Fibroblast of skin of back (primary cell): ENCODE data around the gene TTC5. TPM values are rescaled to one million over a fixed set of nuclear protein-coding genes. Genes with fewer than 3 reads are reported as not detected.
"Not testable (repeated sequence)": the region's sequence is repeated elsewhere in the genome, so short reads cannot be mapped to it uniquely, and the experiment has no call there.

ENCODE experiments used
- DNase-seq: peaks from one replicate; pipeline ENCODE4 v3.0.0-alpha.2; 2013
- polyA plus RNA-seq, 2 experiments: library from polyadenylated mRNA; unstranded; fragments of 120-200 nt; gene quantifications; one replicate each; pipeline ENCODE4 v1.2.1, GENCODE V29; 2013; ENCODE audit not compliant: insufficient read length in 2 of 2

TTC5 gene
- polyA plus RNA-seq (2013, experiment 1 of 2; ENCODE audit: insufficient read length): 10.6 TPM
- polyA plus RNA-seq (2013, experiment 2 of 2; ENCODE audit: insufficient read length): 10.4 TPM

GRCh38 chr14:20305265-20306078 lies at the start of gene TTC5:
TTC5 (minus strand) TSS chr14:20305951; CDS start chr14:20305937, 14 bp downstream.
- DNase-seq: peak; percentile 85

- peak; percentile 5 for DNase-seq
These were observed 45.1 kb upstream of the TTC5 start for GRCh38 chr14:20350860-20351259.

GRCh38 chr14:20350282-20350681 lies 44.5 kb upstream of the TTC5 start:
- no peak for DNase-seq

- DNase-seq: no peak
These were observed 42.0 kb upstream of the TTC5 start for GRCh38 chr14:20347747-20348146.

- no peak for DNase-seq
These were observed 41.0 kb upstream of the TTC5 start for GRCh38 chr14:20346713-20347112.

- no peak for DNase-seq
These were observed 39.6 kb upstream of the TTC5 start for GRCh38 chr14:20345366-20345765.

- peak; percentile 17 for DNase-seq
These were observed 38.1 kb upstream of the TTC5 start for GRCh38 chr14:20343862-20344220.

- peak; percentile 100 for DNase-seq
These were observed 37.5 kb upstream of the TTC5 start, which contains the start of gene PARP2 for GRCh38 chr14:20343092-20343861. PARP2 (plus strand) TSS chr14:20343635; CDS start chr14:20343642, 7 bp downstream.

- DNase-seq: no peak
These were observed 35.9 kb upstream of the TTC5 start for GRCh38 chr14:20341646-20342045.

GRCh38 chr14:20341032-20341431 lies 35.3 kb upstream of the TTC5 start:
- DNase-seq: not testable (repeated sequence)

GRCh38 chr14:20334017-20334416 lies 28.3 kb upstream of the TTC5 start:
- no peak for DNase-seq

GRCh38 chr14:20333494-20333841 lies 27.7 kb upstream of the TTC5 start:
- DNase-seq: no peak

GRCh38 chr14:20332788-20333493 lies 27.2 kb upstream of the TTC5 start, which contains the start of gene CCNB1IP1:
CCNB1IP1 (minus strand) TSS chr14:20333279; CDS start chr14:20316523, 16,756 bp downstream.
- DNase-seq: peak; percentile 93

GRCh38 chr14:20332431-20332787 lies 26.7 kb upstream of the TTC5 start:
- peak; percentile 18 for DNase-seq

- no peak for DNase-seq
These were observed 25.4 kb upstream of the TTC5 start for GRCh38 chr14:20331053-20331613.

- DNase-seq: no peak
These were observed 23.6 kb upstream of the TTC5 start for GRCh38 chr14:20329355-20329754.

GRCh38 chr14:20328705-20329104 lies 23.0 kb upstream of the TTC5 start:
- DNase-seq: no peak

GRCh38 chr14:20327005-20327869 lies 21.5 kb upstream of the TTC5 start:
- peak; percentile 69 for DNase-seq

- DNase-seq: no peak
These were observed 12.0 kb upstream of the TTC5 start for GRCh38 chr14:20317720-20318119.

- no peak for DNase-seq
These were observed 8.3 kb upstream of the TTC5 start for GRCh38 chr14:20314026-20314425.

GRCh38 chr14:20306079-20306423 lies 300 bp upstream of the TTC5 start:
- DNase-seq: no peak
